Osteocyte (in vitro differentiated cells): ENCODE results near the gene FUT2. TPM values are rescaled to one million over a fixed set of nuclear protein-coding genes. Genes with fewer than 3 reads are reported as not detected.
A peak's percentile ranks its signal among the peaks of the same experiment; 100 is the strongest.
"Not testable (repeated sequence)": the region's sequence is repeated elsewhere in the genome, so short reads cannot be mapped to it uniquely, and the experiment has no call there.

Source experiments
- DNase-seq: peaks from one replicate; pipeline ENCODE4 v3.0.0; 2021; ENCODE audit warnings: mixed read lengths; ENCODE audit not compliant: unreplicated experiment; ENCODE audit errors: extremely low spot score
- H3K27ac Mint-ChIP-seq: one replicate; pipeline ENCODE4 v1.8.0; 2021; ENCODE audit warnings: mild to moderate bottlenecking, mixed read lengths; ENCODE audit not compliant: unreplicated experiment
- H3K27me3 Mint-ChIP-seq: one replicate; pipeline ENCODE4 v1.8.0; 2021; ENCODE audit warnings: mixed read lengths; ENCODE audit not compliant: unreplicated experiment
- H3K36me3 Mint-ChIP-seq: one replicate; pipeline ENCODE4 v1.8.0; 2021; ENCODE audit warnings: mixed read lengths; ENCODE audit not compliant: unreplicated experiment
- H3K4me1 Mint-ChIP-seq: one replicate; pipeline ENCODE4 v1.8.0; 2021; ENCODE audit warnings: mixed read lengths; ENCODE audit not compliant: unreplicated experiment
- H3K4me3 Mint-ChIP-seq: one replicate; pipeline ENCODE4 v1.8.0; 2021; ENCODE audit warnings: mild to moderate bottlenecking, moderate library complexity, mixed read lengths; ENCODE audit not compliant: unreplicated experiment
- H3K9me3 Mint-ChIP-seq: one replicate; pipeline ENCODE4 v1.8.0; 2021; ENCODE audit warnings: mixed read lengths; ENCODE audit not compliant: unreplicated experiment
- CTCF ChIP-seq: fragments of 200-600 bp; sonication (generic); IDR thresholded peaks from 2 replicates; pipeline ENCODE4 v1.5.0; 2021; ENCODE audit warnings: antibody characterized with exemption, mild to moderate bottlenecking, moderate library complexity
- total RNA-seq: library from RNA; stranded (reverse); gene quantifications from 2 replicates; pipeline ENCODE4 v1.2.1, GENCODE V29; 2021

The FUT2 gene
- total RNA-seq, 1 donor from 2014 or later: not detected

- Mint-ChIP-seq H3K9me3 (no peaks in the 10 kb centered on the region), H3K4me3 (no peak overlapping the region), H3K4me1 (peaks cover 3% of the 10 kb centered on the region), H3K27ac (no peak overlapping the region), H3K36me3 (no peaks in the 10 kb centered on the region), H3K27me3 (no peaks in the 10 kb centered on the region)
- no peak for DNase-seq
- no peak for TF ChIP-seq CTCF
Measured at GRCh38 chr19:48674216-48674809, 21.5 kb upstream of the FUT2 start.

GRCh38 chr19:48674921-48675824, 20.6 kb upstream of the FUT2 start:
- Mint-ChIP-seq H3K36me3 (no peaks in the 10 kb centered on the region), H3K9me3 (no peaks in the 10 kb centered on the region), H3K4me3 (no peak overlapping the region), H3K27me3 (no peaks in the 10 kb centered on the region), H3K4me1 (peaks cover 3% of the 10 kb centered on the region), H3K27ac (no peak overlapping the region)
- DNase-seq: peak; percentile 92
- peak; percentile 89 for TF ChIP-seq CTCF

- no peaks in the 10 kb centered on the region for H3K36me3 Mint-ChIP-seq
- no peak overlapping the region for H3K27ac Mint-ChIP-seq
- TF ChIP-seq CTCF: no peak
- DNase-seq: no peak
- no peak overlapping the region for H3K4me3 Mint-ChIP-seq
- peaks cover 3% of the 10 kb centered on the region for H3K4me1 Mint-ChIP-seq
- no peaks in the 10 kb centered on the region for H3K27me3 Mint-ChIP-seq
- no peaks in the 10 kb centered on the region for H3K9me3 Mint-ChIP-seq
Measured at GRCh38 chr19:48676487-48676886, 19.3 kb upstream of the FUT2 start.

- no peak for DNase-seq
- TF ChIP-seq CTCF: no peak
- H3K9me3 Mint-ChIP-seq: no peaks in the 10 kb centered on the region
- H3K27ac Mint-ChIP-seq: no peak overlapping the region
- H3K4me1 Mint-ChIP-seq: peaks cover 3% of the 10 kb centered on the region
- no peaks in the 10 kb centered on the region for H3K36me3 Mint-ChIP-seq
- no peak overlapping the region for H3K4me3 Mint-ChIP-seq
- H3K27me3 Mint-ChIP-seq: no peaks in the 10 kb centered on the region
Measured at GRCh38 chr19:48676887-48677286, 18.9 kb upstream of the FUT2 start.

DNA sequence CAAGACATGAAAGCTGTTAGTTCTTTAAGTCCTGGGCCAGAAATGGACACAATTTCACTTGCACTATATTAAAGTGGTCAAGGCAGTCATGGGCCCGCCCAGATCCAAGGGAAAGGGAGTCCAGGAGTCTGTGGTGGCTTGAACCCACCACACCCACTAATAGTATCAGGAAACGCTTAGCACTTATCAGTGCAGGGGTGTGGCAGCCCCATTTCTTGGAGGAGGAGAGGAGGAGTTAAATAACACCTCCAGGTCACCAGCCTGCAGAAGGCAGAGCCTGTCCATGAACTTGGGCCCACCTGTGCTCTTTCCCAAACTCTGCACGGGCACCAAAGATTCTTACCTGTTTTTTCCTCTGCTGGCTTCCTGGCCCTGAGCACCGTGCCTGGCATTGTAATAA, 17.6 kb upstream of the FUT2 start:
- Mint-ChIP-seq H3K36me3 (no peaks in the 10 kb centered on the region), H3K4me1 (peaks cover 3% of the 10 kb centered on the region), H3K27me3 (no peaks in the 10 kb centered on the region), H3K9me3 (no peaks in the 10 kb centered on the region), H3K4me3 (no peak overlapping the region), H3K27ac (no peak overlapping the region)
- no peak for DNase-seq
- no peak for TF ChIP-seq CTCF

GRCh38 chr19:48680006-48680405, 15.8 kb upstream of the FUT2 start:
- not testable (repeated sequence) for H3K27ac Mint-ChIP-seq, H3K36me3 Mint-ChIP-seq, DNase-seq, H3K9me3 Mint-ChIP-seq, H3K27me3 Mint-ChIP-seq, H3K4me3 Mint-ChIP-seq, H3K4me1 Mint-ChIP-seq
